NCI-H146 (cell line): ENCODE results near the gene FRZB.

Experiments used
- DNase-seq: peaks from one replicate; lab custom pipeline; 2025; lab: John Stamatoyannopoulos, UW

FRZB gene

DNA sequence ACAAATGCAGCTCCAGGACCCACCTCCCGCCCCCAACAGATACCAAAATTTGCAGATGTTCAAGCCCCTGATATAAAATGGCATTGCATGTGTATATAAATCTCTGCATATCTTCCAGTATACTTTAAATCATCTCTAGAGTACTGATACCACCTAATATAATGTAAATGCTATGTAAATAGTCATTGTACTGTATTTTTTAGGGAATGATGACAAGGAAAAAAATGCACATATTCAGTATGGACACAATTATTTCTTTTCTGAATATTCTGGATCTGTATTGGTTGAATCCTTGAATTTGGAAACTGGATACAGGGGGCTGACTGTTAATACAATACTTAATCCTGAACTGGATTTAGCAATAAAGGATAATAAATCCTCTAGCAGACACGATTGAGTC is 67.7 kb downstream of the FRZB start:
- DNase-seq: no peak

DNA sequence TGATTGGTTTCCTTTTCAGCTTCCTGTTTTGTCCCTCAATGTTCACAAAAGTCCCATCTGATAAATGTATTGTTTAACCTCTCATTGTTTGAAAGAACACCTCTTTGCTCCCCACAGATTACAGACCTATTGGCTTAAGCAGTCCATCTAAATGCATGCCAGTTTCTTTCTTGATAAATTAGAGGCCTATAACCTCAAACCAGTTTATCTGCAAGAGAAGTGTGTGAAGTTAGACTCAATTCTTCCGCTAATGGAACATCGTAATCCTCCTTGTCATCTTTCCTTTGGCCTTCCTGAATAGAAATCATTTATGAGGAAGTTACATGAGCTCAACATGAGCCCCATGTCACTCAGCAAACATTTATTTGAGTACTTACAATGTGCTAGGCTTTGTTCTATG is 74.0 kb downstream of the FRZB start:
- DNase-seq: no peak

DNA sequence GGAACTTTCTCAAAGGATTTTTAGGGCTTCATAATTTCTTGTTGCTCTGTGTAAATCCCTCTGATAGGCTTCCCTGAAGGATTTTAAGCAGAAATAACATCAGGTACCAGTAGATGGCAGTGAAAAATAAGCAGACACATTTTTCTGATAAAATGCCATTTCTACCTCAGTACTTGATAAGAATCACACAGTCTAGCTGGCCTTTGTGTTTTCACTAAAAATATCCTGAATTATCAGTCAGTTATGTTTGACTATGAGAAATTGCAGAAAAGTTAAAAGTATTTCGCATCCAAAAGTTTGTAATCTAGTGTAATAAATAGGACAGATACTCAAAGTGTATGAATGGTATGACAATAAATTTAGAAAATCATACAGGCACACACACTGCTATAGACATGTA is 81.7 kb downstream of the FRZB start:
- no peak for DNase-seq

DNA sequence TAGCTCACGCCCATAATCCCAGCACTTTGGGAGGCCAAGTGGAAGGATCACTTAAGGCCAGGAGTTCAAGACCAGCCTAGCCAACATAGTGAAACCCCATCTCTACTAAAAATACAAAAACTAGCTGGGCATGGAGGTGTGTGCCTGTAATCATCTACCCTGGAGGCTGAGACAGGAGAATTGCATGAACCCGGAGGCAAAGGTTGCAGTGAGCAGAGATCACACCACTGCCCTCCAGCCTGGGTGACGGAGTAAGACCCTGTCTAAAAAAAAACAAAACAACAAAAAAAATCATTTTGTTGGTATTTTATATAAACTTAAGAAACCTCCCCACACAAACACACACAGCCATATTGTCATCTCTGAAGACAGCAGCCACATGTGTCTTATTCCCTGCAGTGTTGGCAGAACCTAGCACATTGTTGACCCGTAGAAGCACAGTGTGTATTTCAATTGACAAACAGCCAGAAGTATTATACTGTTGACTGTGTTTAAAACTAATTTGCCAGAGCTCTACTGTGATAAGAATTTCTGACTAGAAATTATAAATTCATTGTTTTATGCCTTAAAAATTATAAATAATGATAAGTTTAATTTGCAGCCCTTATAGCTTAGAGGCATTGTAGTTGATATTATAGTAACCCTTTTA is 82.3 kb downstream of the FRZB start:
- no peak for DNase-seq
